ACC112 (cell line): ENCODE measurements around the gene TTC33.

Experiments
- H2AFZ ChIP-seq: fragments of 200-600 bp; sonication (generic); one replicate; pipeline ENCODE4 v1.6.0; 2017; ENCODE audit warnings: antibody characterized with exemption, low read length; ENCODE audit not compliant: unreplicated experiment
- H3K27ac ChIP-seq: fragments of 200-600 bp; sonication (generic); 2 replicates; pipeline ENCODE4 v1.5.1; 2014; ENCODE audit warnings: low read depth, mild to moderate bottlenecking, antibody characterized with exemption, low read length, moderate library complexity
- H3K27me3 ChIP-seq: fragments of 200-600 bp; sonication (generic); 2 replicates; pipeline ENCODE4 v1.6.1; 2014; ENCODE audit warnings: mild to moderate bottlenecking, antibody characterized with exemption, low read length, moderate library complexity, mixed read lengths; ENCODE audit not compliant: insufficient read depth
- H3K36me3 ChIP-seq: fragments of 200-600 bp; sonication (generic); 2 replicates; pipeline ENCODE4 v1.6.1; 2016; ENCODE audit warnings: mild to moderate bottlenecking, antibody characterized with exemption, low read length, moderate library complexity, mixed read lengths; ENCODE audit not compliant: insufficient read depth
- H3K4me1 ChIP-seq: fragments of 200-600 bp; sonication (generic); one replicate; pipeline ENCODE4 v1.6.1; 2016; ENCODE audit warnings: low read length, mixed read lengths; ENCODE audit not compliant: insufficient read depth, unreplicated experiment, control insufficient read depth
- H3K4me3 ChIP-seq: fragments of 200-600 bp; sonication (generic); 2 replicates; pipeline ENCODE4 v1.5.1; 2014; ENCODE audit warnings: mild to moderate bottlenecking, low read depth, low read length
- H3K79me2 ChIP-seq: fragments of 200-600 bp; sonication (generic); one replicate; pipeline ENCODE4 v1.6.0; 2016; ENCODE audit warnings: low read length; ENCODE audit not compliant: control insufficient read depth, unreplicated experiment, insufficient read depth

TTC33 gene

DNA sequence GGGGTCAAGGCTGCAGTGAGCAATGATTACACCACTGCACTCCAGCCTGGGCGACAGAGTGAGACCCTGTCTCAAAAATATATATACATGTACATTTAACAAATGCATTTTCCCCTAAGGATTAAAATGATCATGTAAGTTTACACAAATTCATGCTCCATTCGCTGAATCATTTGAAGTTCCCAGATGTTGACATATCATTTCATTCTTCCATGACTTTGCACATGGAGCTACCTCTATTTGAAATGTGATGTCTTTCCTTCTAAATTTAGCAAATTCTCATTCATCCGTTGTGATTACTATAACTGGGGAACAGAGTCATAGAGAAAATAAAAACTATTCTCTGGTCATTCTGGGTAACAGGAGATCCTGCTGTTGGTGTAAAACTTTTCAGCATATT is 65.5 kb downstream of the TTC33 start:
- Histone ChIP-seq H3K4me3 (no peak overlapping the region), H3K27ac (peak overlapping the region; percentile 88), H3K4me1 (peaks cover 41% of the 10 kb centered on the region), H3K79me2 (peaks cover 51% of the 10 kb centered on the region), H3K27me3 (no peaks in the 10 kb centered on the region), H3K36me3 (peaks cover 20% of the 10 kb centered on the region), H2AFZ (no peak overlapping the region)

DNA sequence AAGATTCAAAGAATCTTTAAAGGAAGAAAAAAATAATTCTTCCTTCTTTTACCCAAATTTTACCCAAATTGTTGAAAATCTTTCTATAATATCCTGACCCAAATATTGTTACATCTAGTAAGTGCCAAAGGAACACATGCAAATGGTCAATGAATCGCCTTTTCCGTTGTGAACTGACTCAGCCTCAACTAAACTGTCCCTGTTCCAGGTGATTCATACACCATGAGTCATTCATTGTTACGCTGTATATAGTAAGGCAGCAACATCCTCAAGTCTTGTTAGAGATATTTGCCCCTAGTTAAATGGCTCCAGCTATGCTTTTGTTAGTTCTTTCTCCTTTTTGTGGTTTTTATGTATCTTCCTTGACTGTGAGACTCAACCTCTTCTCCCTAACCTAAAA is 66.3 kb downstream of the TTC33 start:
- peaks cover 45% of the 10 kb centered on the region for H3K4me1 ChIP-seq
- peaks cover 15% of the 10 kb centered on the region for H3K36me3 ChIP-seq
- H3K27me3 ChIP-seq, result no peaks in the 10 kb centered on the region
- H3K27ac ChIP-seq, result peak overlapping the region; percentile 88
- H3K4me3 ChIP-seq, result peak overlapping the region; percentile 57
- peaks cover 59% of the 10 kb centered on the region for H3K79me2 ChIP-seq
- no peak overlapping the region for H2AFZ ChIP-seq

DNA sequence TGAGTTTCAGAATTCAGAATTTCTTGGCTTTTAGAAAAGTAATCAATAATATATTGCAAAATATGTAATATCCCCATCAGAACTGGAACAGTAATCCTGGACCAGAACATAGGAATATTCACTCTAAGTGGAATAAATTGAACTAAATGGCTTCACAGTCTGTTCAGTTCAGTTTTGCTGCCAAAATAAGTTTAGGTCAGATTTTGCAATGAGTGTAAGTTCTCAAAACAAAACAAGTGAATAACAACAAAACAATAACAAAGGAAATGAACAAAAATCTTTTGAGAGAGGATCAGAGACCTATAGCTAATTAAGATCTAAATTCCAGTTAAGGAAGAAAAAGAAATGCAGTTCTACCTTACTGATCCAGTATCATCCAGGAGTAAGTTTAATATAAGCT is 66.8 kb downstream of the TTC33 start:
- H3K4me3 ChIP-seq, result peak overlapping the region; percentile 57
- H3K27ac ChIP-seq, result peak overlapping the region; percentile 88

DNA sequence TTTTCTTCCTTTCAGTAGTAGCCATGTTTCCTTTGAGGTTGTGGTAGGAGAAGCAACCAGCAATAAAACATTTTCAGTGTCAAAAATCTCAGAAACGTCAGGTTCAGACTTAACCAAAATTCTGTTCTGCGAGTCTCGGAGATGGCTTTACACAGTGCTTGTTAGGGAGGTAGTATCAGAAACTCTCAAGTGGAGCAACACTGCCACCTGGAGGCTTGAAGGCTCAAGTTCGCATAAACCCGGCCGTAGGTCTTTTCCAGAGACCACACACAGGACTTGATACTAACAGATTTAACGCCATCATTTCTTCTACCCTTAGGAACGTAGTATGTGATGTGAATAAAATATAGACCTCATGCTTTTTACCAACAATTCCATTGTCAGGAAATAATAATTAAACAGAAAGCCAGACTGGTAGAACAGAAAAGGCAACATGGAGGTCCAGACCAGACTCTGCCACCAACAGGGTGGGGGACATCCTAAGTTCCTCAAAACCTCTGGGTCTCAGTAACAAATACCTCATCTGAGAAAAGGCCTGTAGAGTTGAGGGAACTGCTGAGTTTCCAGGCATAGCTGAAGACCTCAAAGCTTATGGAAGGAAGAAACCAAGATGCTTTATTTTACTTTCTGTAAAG is 67.5 kb downstream of the TTC33 start:
- H3K79me2 ChIP-seq, result peaks cover 70% of the 10 kb centered on the region
- H3K4me1 ChIP-seq, result peaks cover 45% of the 10 kb centered on the region
- H3K27me3 ChIP-seq, result no peaks in the 10 kb centered on the region
- H2AFZ ChIP-seq, result peak overlapping the region; percentile 40
- H3K36me3 ChIP-seq, result peaks cover 11% of the 10 kb centered on the region
- H3K27ac ChIP-seq, result peak overlapping the region; percentile 88
- H3K4me3 ChIP-seq, result peak overlapping the region; percentile 57

More for the DNA sequence above, 66.8 kb downstream of the TTC33 start:
- Histone ChIP-seq H3K79me2 (peaks cover 64% of the 10 kb centered on the region), H3K27me3 (no peaks in the 10 kb centered on the region), H2AFZ (no peak overlapping the region), H3K36me3 (peaks cover 12% of the 10 kb centered on the region), H3K4me1 (peaks cover 45% of the 10 kb centered on the region)

DNA sequence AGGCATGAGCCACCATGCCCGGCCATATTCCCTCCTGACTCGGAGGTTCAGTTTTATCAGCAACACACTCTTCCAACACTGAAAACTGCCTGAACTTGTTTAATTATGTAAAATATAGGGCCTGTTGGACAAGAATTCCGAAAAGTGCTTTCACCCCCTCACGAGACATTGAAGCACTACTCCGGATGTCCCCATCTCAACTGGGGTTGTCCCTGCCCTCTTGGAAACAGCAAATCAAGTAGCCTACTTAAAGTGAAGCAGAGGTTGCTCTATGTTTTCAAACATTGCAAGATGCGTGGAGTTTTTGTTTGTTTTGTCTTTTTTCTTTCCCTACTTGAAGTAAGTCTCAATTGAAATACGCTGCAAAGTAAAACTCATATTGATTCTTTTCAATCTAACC is 68.4 kb downstream of the TTC33 start:
- Histone ChIP-seq H3K4me1 (peaks cover 45% of the 10 kb centered on the region), H2AFZ (peak overlapping the region; percentile 2), H3K27ac (peak overlapping the region; percentile 88), H3K36me3 (peaks cover 11% of the 10 kb centered on the region; the same call in 1 of the 2 replicates), H3K4me3 (peak overlapping the region; percentile 57), H3K79me2 (peaks cover 80% of the 10 kb centered on the region), H3K27me3 (no peaks in the 10 kb centered on the region)

DNA sequence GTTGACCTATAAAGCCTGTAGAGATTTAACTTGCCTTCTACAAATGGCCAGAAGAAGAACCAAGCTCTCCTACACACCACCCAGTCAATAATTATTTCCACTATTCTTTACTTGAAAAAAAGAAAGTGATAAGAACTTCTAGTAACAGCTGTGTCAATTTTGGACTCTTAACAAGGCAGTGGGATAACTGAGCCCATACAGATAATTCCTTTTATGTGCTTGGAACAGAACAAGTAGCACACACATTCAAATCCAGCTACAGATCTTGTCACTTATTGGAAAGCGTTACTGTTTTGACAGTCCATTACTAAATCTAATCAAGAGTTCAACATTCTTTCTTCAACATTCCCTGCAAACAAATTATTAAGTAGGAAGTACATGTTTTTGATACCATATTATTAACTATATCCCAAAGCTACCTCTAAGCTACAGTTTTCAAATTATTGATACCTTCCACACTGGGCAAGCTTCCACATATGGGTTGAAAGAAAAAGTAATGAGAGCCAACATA is 69.7 kb downstream of the TTC33 start:
- peak overlapping the region; percentile 5; the same call in 1 of the 2 replicates for H3K27ac ChIP-seq
- no peaks in the 10 kb centered on the region for H3K27me3 ChIP-seq
- H3K4me3 ChIP-seq, result peak overlapping the region; percentile 98
- H3K36me3 ChIP-seq, result peaks cover 4% of the 10 kb centered on the region; the same call in 1 of the 2 replicates
- peaks cover 45% of the 10 kb centered on the region for H3K4me1 ChIP-seq
- no peak overlapping the region for H2AFZ ChIP-seq
- peaks cover 85% of the 10 kb centered on the region for H3K79me2 ChIP-seq

DNA sequence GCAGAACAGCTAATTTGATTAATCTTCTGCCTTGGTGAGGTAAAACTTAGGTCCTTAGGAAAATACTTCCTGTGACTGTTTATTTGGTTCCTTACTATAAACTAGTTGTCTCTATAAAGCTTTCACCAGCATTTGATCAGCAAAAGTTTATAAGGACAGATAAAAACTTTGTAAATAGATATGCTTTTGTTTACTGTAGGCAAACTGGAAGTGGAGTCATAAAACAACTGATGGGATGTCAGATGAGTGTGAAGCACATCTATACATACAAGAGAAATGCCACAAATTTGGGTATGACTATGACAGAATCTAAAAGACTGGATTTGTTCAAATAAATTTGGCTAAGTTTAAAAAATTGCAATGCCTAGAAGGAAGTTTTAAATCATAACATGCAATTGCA is 70.6 kb downstream of the TTC33 start:
- Histone ChIP-seq H2AFZ (no peak overlapping the region), H3K79me2 (peaks cover 87% of the 10 kb centered on the region), H3K4me3 (peak overlapping the region; percentile 98), H3K36me3 (peaks cover 4% of the 10 kb centered on the region; the same call in 1 of the 2 replicates), H3K4me1 (peaks cover 41% of the 10 kb centered on the region), H3K27me3 (no peaks in the 10 kb centered on the region), H3K27ac (peak overlapping the region; percentile 5; the same call in 1 of the 2 replicates)

DNA sequence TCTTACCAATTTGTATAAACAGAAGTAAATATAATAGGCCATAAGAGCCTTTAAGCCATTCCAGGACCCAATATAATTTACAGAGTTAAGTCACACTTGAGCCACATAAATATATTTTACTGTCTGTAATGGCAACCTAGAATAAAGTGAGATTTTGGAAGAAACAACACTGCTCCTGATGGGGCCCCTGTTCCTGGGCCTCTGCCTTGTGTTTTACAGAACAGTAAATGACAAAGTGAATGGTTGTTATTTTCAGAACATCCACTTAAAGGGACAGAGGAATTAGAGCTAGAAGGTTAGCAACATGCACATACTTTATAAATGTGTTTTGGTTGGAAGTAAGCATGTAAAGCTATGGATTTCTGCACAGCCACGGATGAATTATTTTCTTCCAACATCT is 72.5 kb downstream of the TTC33 start:
- no peaks in the 10 kb centered on the region for H3K27me3 ChIP-seq
- peaks cover 4% of the 10 kb centered on the region; the same call in 1 of the 2 replicates for H3K36me3 ChIP-seq
- H3K4me3 ChIP-seq, result peak overlapping the region; percentile 98
- H3K4me1 ChIP-seq, result peaks cover 28% of the 10 kb centered on the region
- H3K27ac ChIP-seq, result peak overlapping the region; percentile 53; the same call in 1 of the 2 replicates
- H3K79me2 ChIP-seq, result peaks cover 81% of the 10 kb centered on the region
- H2AFZ ChIP-seq, result no peak overlapping the region

DNA sequence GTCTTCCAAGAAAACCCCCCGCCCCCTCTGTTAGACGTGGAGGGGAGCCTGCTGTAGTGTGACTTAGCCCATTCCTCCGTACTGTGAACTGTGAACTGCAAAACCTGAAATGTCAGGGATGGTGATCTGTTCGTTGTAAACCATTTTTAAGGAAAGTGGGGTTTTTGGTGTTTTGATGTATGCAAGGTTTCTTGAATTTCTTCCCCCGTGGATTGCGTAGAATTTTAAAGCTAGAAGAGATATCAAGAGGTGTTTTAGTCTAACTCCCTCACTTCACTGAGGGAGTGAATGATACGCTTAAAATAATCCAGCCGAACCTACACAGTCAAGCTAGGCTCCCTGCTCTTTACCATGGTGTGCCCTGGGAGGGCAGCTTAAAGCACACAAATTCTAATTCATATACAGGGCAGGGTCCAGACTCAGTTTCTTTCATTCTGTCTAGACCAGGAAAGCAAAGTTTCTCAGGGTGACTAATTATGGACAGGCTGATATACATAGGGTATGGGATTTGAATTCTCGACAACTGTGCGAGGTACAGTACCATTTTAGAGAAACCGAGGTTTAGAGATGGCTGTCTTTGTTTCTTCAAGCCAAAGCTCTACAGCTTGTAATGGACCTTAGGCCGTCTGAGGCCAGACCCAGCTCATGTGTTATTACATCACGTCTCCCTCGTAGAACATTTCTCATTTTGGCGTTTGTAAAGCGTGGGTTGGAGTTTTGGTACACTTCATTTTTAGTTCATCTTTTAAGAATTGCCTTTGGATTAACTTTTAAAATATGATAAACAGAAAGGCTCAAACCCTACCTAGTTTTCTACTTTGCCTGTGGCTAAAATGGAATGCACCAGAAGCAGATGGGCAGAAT is 73.4 kb downstream of the TTC33 start:
- peak overlapping the region; percentile 28 for H2AFZ ChIP-seq

DNA sequence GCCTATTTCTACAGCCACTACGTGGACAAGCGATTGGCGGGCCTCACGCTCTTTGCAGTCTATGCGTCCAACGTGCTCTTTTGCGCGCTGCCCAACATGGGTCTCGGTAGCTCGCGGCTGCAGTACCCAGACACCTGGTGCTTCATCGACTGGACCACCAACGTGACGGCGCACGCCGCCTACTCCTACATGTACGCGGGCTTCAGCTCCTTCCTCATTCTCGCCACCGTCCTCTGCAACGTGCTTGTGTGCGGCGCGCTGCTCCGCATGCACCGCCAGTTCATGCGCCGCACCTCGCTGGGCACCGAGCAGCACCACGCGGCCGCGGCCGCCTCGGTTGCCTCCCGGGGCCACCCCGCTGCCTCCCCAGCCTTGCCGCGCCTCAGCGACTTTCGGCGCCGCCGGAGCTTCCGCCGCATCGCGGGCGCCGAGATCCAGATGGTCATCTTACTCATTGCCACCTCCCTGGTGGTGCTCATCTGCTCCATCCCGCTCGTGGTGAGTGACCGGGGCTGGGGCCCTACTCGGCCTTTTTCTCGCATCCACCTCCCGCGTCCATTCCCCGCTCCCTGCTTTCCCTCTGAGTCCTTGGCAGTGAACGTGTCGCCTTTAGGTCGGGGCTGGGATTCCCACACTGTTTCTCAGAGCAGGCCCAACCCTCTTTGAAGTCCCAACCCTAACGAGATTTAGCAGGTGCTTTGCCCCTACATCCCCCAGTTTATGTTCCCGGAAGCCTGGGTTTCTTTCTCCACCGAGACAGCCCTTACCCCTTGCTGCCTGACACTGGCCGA is 74.2 kb downstream of the TTC33 start:
- Histone ChIP-seq H3K27me3 (no peaks in the 10 kb centered on the region), H2AFZ (peak overlapping the region; percentile 28), H3K4me3 (peak overlapping the region; percentile 98), H3K36me3 (peaks cover 4% of the 10 kb centered on the region; the same call in 1 of the 2 replicates), H3K79me2 (peaks cover 74% of the 10 kb centered on the region), H3K4me1 (peaks cover 28% of the 10 kb centered on the region), H3K27ac (peak overlapping the region; percentile 53)

More for the DNA sequence above, 73.4 kb downstream of the TTC33 start:
- Histone ChIP-seq H3K36me3 (peaks cover 4% of the 10 kb centered on the region; the same call in 1 of the 2 replicates), H3K4me1 (peaks cover 23% of the 10 kb centered on the region), H3K4me3 (peak overlapping the region; percentile 98), H3K79me2 (peaks cover 76% of the 10 kb centered on the region), H3K27ac (peak overlapping the region; percentile 53), H3K27me3 (no peaks in the 10 kb centered on the region)
